Ishikawa (cell line): ENCODE results near the gene PRKAR2A.

Experiments
- CEBPB ChIP-seq: IDR thresholded peaks from 2 replicates; pipeline ENCODE4 v1.6.1; 2012
- CREB1 ChIP-seq: IDR thresholded peaks from 2 replicates; pipeline ENCODE4 v1.6.1; 2012; ENCODE audit warnings: low read depth
- EGR1 ChIP-seq: IDR thresholded peaks from 2 replicates; pipeline ENCODE4 v1.6.1; 2012
- EP300 ChIP-seq: IDR thresholded peaks from 2 replicates; pipeline ENCODE4 v1.6.1; 2012; ENCODE audit warnings: borderline replicate concordance
- FOXM1 ChIP-seq: IDR thresholded peaks from 2 replicates; pipeline ENCODE4 v1.6.1; 2012; ENCODE audit warnings: low read depth, borderline replicate concordance
- RAD21 ChIP-seq: IDR thresholded peaks from 2 replicates; pipeline ENCODE4 v1.6.1; 2012; ENCODE audit warnings: low read depth
- REST ChIP-seq: IDR thresholded peaks from 2 replicates; pipeline ENCODE4 v1.6.1; 2012; ENCODE audit warnings: low read depth, mild to moderate bottlenecking
- TAF1 ChIP-seq: IDR thresholded peaks from 2 replicates; pipeline ENCODE4 v1.6.1; 2012; ENCODE audit warnings: low read depth, mild to moderate bottlenecking
- TCF12 ChIP-seq: IDR thresholded peaks from 2 replicates; pipeline ENCODE4 v1.6.1; 2012; ENCODE audit warnings: low read depth
- TEAD4 ChIP-seq: IDR thresholded peaks from 2 replicates; pipeline ENCODE4 v1.6.1; 2012
- USF1 ChIP-seq: IDR thresholded peaks from 2 replicates; pipeline ENCODE4 v1.6.1; 2012
- YY1 ChIP-seq: IDR thresholded peaks from 2 replicates; pipeline ENCODE4 v1.6.1; 2012; ENCODE audit warnings: low read depth
- ZBTB7A ChIP-seq: IDR thresholded peaks from 2 replicates; pipeline ENCODE4 v1.6.1; 2012; ENCODE audit warnings: low read depth
- TF ChIP-seq, protein P1 (sequence below): IDR thresholded peaks from 2 replicates; pipeline ENCODE4 v1.6.1; 2012

DNA sequence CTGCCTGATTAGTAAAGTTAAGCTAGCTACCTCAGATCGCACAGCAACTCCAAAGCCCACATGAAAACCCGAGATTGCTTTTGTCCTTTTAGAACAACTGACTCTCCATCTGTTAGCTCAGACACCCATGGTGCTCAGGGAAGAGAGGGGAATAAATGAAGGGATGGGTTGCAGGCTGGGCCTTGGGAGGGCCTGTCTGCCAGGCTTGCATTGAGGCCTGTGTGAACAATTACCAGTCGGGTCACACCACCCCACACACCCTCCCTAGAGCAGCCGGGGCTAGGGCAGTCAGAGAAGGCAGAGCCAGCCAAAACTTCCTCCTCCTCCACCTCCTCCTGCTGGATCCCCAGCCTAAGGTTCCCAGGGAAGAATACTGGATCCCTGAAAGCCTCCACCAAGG lies 8.8 kb upstream of the PRKAR2A start:
- no peak for TF ChIP-seq ZBTB7A
- TF ChIP-seq FOXM1: no peak
- TF ChIP-seq RAD21: no peak
- TF ChIP-seq TAF1: no peak
- TF ChIP-seq EGR1: no peak
- no peak for TF ChIP-seq TCF12
- TF ChIP-seq REST: no peak
- no peak for TF ChIP-seq CEBPB
- TF ChIP-seq, protein P1, sequence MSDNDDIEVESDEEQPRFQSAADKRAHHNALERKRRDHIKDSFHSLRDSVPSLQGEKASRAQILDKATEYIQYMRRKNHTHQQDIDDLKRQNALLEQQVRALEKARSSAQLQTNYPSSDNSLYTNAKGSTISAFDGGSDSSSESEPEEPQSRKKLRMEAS: no peak
- no peak for TF ChIP-seq YY1
- no peak for TF ChIP-seq TEAD4
- no peak for TF ChIP-seq EP300
- TF ChIP-seq CREB1: no peak
- TF ChIP-seq USF1: no peak
